Ureter (tissue), 1 donor: ENCODE data around the gene RBM18. TPM values are rescaled to one million over a fixed set of nuclear protein-coding genes. Genes with fewer than 3 reads are reported as not detected.

Experiments used
- DNase-seq: peaks from one replicate; pipeline ENCODE4 v3.0.0-alpha.2; 2020; ENCODE audit warnings: low spot score
- total RNA-seq: library from RNA; stranded (reverse); gene quantifications from one replicate; pipeline ENCODE4 v1.2.4, GENCODE V29; 2023
- donor health status: DM: yes; HTN: yes; CAD: no.

RBM18 gene
- total RNA-seq, 1 donor from 2014 or later, result 25.0 TPM

GRCh38 chr9:122258886-122259415 lies 5.7 kb downstream of the RBM18 start:
- no peak for DNase-seq

GRCh38 chr9:122256206-122256605 lies 8.4 kb downstream of the RBM18 start:
- no peak for DNase-seq

- no peak for DNase-seq
Measured at GRCh38 chr9:122254761-122255160, 9.9 kb downstream of the RBM18 start.

GRCh38 chr9:122252796-122253195 lies 11.8 kb downstream of the RBM18 start:
- no peak for DNase-seq

GRCh38 chr9:122251351-122251750 lies 13.3 kb downstream of the RBM18 start:
- DNase-seq, result no peak

- DNase-seq, result no peak
Measured at GRCh38 chr9:122248448-122248865, 16.2 kb downstream of the RBM18 start.

- no peak for DNase-seq
Measured at GRCh38 chr9:122246666-122247065, 18.0 kb downstream of the RBM18 start.

GRCh38 chr9:122244349-122244748 lies 20.3 kb downstream of the RBM18 start:
- no peak for DNase-seq

- no peak for DNase-seq
Measured at GRCh38 chr9:122239722-122240121, 24.9 kb downstream of the RBM18 start.

GRCh38 chr9:122236681-122237080 lies 28.0 kb downstream of the RBM18 start:
- no peak for DNase-seq

GRCh38 chr9:122234022-122234748 lies 30.5 kb downstream of the RBM18 start:
- no peak for DNase-seq

GRCh38 chr9:122232796-122233306 lies 31.8 kb downstream of the RBM18 start:
- DNase-seq, result no peak

GRCh38 chr9:122229485-122229837 lies 35.2 kb downstream of the RBM18 start:
- DNase-seq, result no peak

GRCh38 chr9:122228568-122229484 lies 35.8 kb downstream of the RBM18 start, which contains the start of gene LHX6:
Gene LHX6 (minus strand): TSS chr9:122228957. CDS start chr9:122228740, 217 bp downstream.
- no peak for DNase-seq

GRCh38 chr9:122228191-122228567 lies 36.5 kb downstream of the RBM18 start:
- DNase-seq, result no peak

- DNase-seq, result no peak
Measured at GRCh38 chr9:122227575-122227900, 37.1 kb downstream of the RBM18 start.

GRCh38 chr9:122226758-122227574 lies 37.7 kb downstream of the RBM18 start:
- no peak for DNase-seq

- DNase-seq, result no peak
Measured at GRCh38 chr9:122226142-122226757, 38.4 kb downstream of the RBM18 start.

GRCh38 chr9:122225312-122226141 lies 39.1 kb downstream of the RBM18 start:
- no peak for DNase-seq

- no peak for DNase-seq
Measured at GRCh38 chr9:122223435-122223834, 41.2 kb downstream of the RBM18 start.
